K562 (cell line): ENCODE results near the gene DRP2. TPM values are rescaled to one million over a fixed set of nuclear protein-coding genes. Genes with fewer than 3 reads are reported as not detected.

Source experiments
- ATAC-seq: fragments of 200-7000 bp; cut with Tn5 transposase; 3 replicates; pipeline ENCODE4 v1.9.1; 2020; ENCODE audit warnings: moderate library complexity
- BruUV-seq: library from RNA; stranded (reverse); fragments of 400-500 nt; replicated peaks from 2 replicates; lab custom pipeline; 2021; lab: Mats Ljungman, UMichigan
- CTCF ChIA-PET: fragments of 300-600 bp; formaldehyde crosslinking; extraction: SDS; loops from one replicate; lab custom pipeline; 2021; ENCODE audit warnings: low intra/inter-chr PET ratio; lab: Yijun Ruan, JAX
- POLR2A ChIA-PET: fragments of 300-600, 350-650 bp; sonication (Branson Sonifier 250); formaldehyde crosslinking; extraction: SDS; loops from one replicate; lab custom pipeline; 2021; ENCODE audit warnings: antibody characterized with exemption, inconsistent platforms; lab: Yijun Ruan, JAX
- DNase-seq, 4 experiments: peaks; one replicate each; pipeline versions ENCODE4 v3.0.0 to v3.0.0-alpha.2; 2011 to 2018; ENCODE audit warnings: low spot score in 3 of 4, mixed read lengths in 3 of 4; ENCODE audit errors: extremely low read depth in 1 of 4
- FAIRE-seq: peaks from 2 replicates; lab custom pipeline; 2011; peaks lifted over from hg19 to GRCh38; lab: Jason Lieb, UNC
- H2AFZ ChIP-seq: 2 replicates; pipeline ENCODE4 v1.6.0; 2011; ENCODE audit warnings: low read depth, low read length, control low read depth, inconsistent platforms
- H3K27ac ChIP-seq: fragments of 200-600 bp; 3 replicates; pipeline ENCODE4 v1.8.0; 2011; ENCODE audit warnings: low read depth, mild to moderate bottlenecking, control low read depth, inconsistent platforms, low read length, moderate library complexity, mixed read lengths; ENCODE audit errors: extremely low read depth
- H3K27me3 ChIP-seq, 2 experiments: fragments of 300-600 bp in 1 of 2; 2 replicates in 1 of 2; 3 replicates in 1 of 2; pipeline versions ENCODE4 v1.6.0 to v1.8.0; 2011; ENCODE audit warnings: inconsistent platforms in 2 of 2, low read length in 2 of 2, mild to moderate bottlenecking in 1 of 2, mixed read lengths in 1 of 2, moderate library complexity in 1 of 2; ENCODE audit not compliant: control insufficient read depth in 2 of 2, insufficient read depth in 2 of 2
- H3K36me3 ChIP-seq: fragments of 300-600 bp; 3 replicates; pipeline ENCODE4 v1.8.0; 2011; ENCODE audit warnings: mild to moderate bottlenecking, low read length, inconsistent platforms; ENCODE audit not compliant: control insufficient read depth, insufficient read depth
- H3K4me1 ChIP-seq, 2 experiments: fragments of 200-600 bp in 1 of 2; replicated peaks in 1 of 2; 2 replicates in 1 of 2; 3 replicates in 1 of 2; pipeline versions ENCODE4 v1.5.1 to v1.8.0; 2011; ENCODE audit warnings: inconsistent platforms in 2 of 2, low read length in 2 of 2, mild to moderate bottlenecking in 1 of 2, mixed read lengths in 1 of 2, moderate library complexity in 1 of 2; ENCODE audit not compliant: control insufficient read depth in 2 of 2, insufficient read depth in 2 of 2
- H3K4me2 ChIP-seq: 2 replicates; pipeline ENCODE4 v1.6.1; 2011; ENCODE audit warnings: low read length, control low read depth, inconsistent platforms, mixed read lengths; ENCODE audit not compliant: insufficient read depth
- H3K4me3 ChIP-seq: fragments of 200-600 bp; sonication (generic), shearing (Covaris generic); 2 replicates; pipeline ENCODE4 v1.5.1; 2016; ENCODE audit warnings: control low read depth, inconsistent platforms
- H3K79me2 ChIP-seq: fragments of 200-600 bp; 3 replicates; pipeline ENCODE4 v1.8.0; 2011; ENCODE audit warnings: low read length, inconsistent platforms; ENCODE audit not compliant: control insufficient read depth, insufficient read depth
- H3K9ac ChIP-seq, 2 experiments: 2 replicates each; pipeline versions ENCODE4 v1.6.0 to v1.6.1; 2011; ENCODE audit warnings: low read depth in 2 of 2, low read length in 2 of 2, control low read depth in 1 of 2, inconsistent platforms in 1 of 2, mild to moderate bottlenecking in 1 of 2, mixed read lengths in 1 of 2; ENCODE audit not compliant: insufficient read depth in 1 of 2
- H3K9me1 ChIP-seq: one replicate; pipeline ENCODE4 v1.6.0; 2011; ENCODE audit warnings: inconsistent platforms, mild to moderate bottlenecking, low read length, moderate library complexity; ENCODE audit not compliant: control insufficient read depth, insufficient read depth
- H3K9me3 ChIP-seq: replicated peaks from 2 replicates; pipeline ENCODE4 v1.5.1; 2011; ENCODE audit warnings: low read depth, low read length, inconsistent platforms; ENCODE audit not compliant: control insufficient read depth, insufficient read depth
- H4K20me1 ChIP-seq: replicated peaks from 2 replicates; pipeline ENCODE4 v1.6.1; 2011; ENCODE audit warnings: low read length, inconsistent platforms, mixed read lengths; ENCODE audit not compliant: control insufficient read depth, insufficient read depth
- NFXL1 ChIP-seq: fragments of 450-650 bp; formaldehyde crosslinking; IDR thresholded peaks from 2 replicates; pipeline ENCODE4 v1.4.0; 2021; ENCODE audit warnings: mild to moderate bottlenecking
- TSC22D4 ChIP-seq: fragments of 450-650 bp; IDR thresholded peaks from 2 replicates; pipeline ENCODE4 v1.6.1; 2016; ENCODE audit warnings: missing genetic modification characterization, missing biosample characterization, control low read depth
- WGBS: fragments of 100-300 bp; shearing (Covaris generic); methylation state at CpG from one replicate; pipeline ENCODE4 v1.1.6; 2016; ENCODE audit warnings: low coverage, mixed read lengths; ENCODE audit not compliant: insufficient coverage; ENCODE audit errors: missing lambda C conversion rate; 5-methylcytosine and 5-hydroxymethylcytosine counted together
- in situ Hi-C: fragments of 300-500 bp; cut with MboI; formaldehyde crosslinking; loops from 4 replicates; pipeline ENCODE4 v1.15.0; 2018; ENCODE audit warnings: inconsistent platforms, mixed read lengths
- intact Hi-C: fragments of 100-400 bp; cut with micrococcal nuclease; formaldehyde crosslinking; loops from 2 replicates; pipeline ENCODE4 v1.14.2; 2022
- polyA plus RNA-seq, 8 experiments: library from polyadenylated mRNA; depleted of rRNA in 4 of 8; stranded (reverse) in 5 of 8; unstranded in 3 of 8; fragments of >200 nt; fragmentation: Nextera tagmentation in 2 of 8; fragmentation: Illumina TruSeq in 1 of 8; extraction: Ambion mirVana in 2 of 8; extraction: Trizol in 1 of 8; gene quantifications; 2 replicates each; pipeline versions ENCODE4 v1.2.1 to v1.2.3, GENCODE V29; 2011 to 2014; ENCODE audit warnings: inconsistent platforms in 1 of 8, missing spikeins in 1 of 8
- total RNA-seq, 7 experiments: library from RNA; depleted of rRNA in 6 of 7; stranded (reverse); fragments of >200 nt in 6 of 7; fragmentation: Illumina TruSeq in 2 of 7; extraction: Trizol in 2 of 7; gene quantifications; 2 replicates each; pipeline versions ENCODE4 v1.2.1 to v1.2.3, GENCODE V29; 2011 to 2021; ENCODE audit warnings: low replicate concordance in 1 of 7
- TF ChIP-seq, protein P1 (sequence below): fragments of 450-650 bp; IDR thresholded peaks from 2 replicates; pipeline ENCODE4 v1.6.1; 2016; ENCODE audit warnings: mild to moderate bottlenecking

The DRP2 gene
- total and polyA plus RNA-seq, 9 of the 15 experiments (the other 6 are each of a cell fraction or from before 2014, with no cell fraction given), result 0.01 to 0.30 (median 0.15) TPM

DNA sequence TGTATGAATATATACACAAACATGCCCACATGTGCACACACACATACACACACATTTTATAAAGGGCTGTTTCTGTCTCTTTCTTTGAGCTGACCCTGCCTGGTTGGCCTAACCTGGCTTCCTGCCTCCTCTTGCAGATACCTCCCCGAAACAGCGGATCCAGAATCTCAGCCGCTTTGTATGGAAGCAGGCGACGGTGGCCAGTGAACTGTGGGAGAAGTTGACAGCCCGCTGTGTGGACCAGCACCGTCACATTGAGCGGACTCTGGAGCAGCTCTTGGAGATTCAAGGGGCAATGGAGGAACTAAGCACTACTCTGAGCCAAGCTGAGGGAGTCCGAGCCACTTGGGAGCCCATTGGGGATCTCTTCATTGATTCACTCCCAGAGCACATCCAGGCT is 21.9 kb downstream of the DRP2 start (continued):
- TF ChIP-seq, protein P1, sequence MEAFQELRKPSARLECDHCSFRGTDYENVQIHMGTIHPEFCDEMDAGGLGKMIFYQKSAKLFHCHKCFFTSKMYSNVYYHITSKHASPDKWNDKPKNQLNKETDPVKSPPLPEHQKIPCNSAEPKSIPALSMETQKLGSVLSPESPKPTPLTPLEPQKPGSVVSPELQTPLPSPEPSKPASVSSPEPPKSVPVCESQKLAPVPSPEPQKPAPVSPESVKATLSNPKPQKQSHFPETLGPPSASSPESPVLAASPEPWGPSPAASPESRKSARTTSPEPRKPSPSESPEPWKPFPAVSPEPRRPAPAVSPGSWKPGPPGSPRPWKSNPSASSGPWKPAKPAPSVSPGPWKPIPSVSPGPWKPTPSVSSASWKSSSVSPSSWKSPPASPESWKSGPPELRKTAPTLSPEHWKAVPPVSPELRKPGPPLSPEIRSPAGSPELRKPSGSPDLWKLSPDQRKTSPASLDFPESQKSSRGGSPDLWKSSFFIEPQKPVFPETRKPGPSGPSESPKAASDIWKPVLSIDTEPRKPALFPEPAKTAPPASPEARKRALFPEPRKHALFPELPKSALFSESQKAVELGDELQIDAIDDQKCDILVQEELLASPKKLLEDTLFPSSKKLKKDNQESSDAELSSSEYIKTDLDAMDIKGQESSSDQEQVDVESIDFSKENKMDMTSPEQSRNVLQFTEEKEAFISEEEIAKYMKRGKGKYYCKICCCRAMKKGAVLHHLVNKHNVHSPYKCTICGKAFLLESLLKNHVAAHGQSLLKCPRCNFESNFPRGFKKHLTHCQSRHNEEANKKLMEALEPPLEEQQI, result no peak
- TF ChIP-seq TSC22D4 (tag), result no peak

DNA sequence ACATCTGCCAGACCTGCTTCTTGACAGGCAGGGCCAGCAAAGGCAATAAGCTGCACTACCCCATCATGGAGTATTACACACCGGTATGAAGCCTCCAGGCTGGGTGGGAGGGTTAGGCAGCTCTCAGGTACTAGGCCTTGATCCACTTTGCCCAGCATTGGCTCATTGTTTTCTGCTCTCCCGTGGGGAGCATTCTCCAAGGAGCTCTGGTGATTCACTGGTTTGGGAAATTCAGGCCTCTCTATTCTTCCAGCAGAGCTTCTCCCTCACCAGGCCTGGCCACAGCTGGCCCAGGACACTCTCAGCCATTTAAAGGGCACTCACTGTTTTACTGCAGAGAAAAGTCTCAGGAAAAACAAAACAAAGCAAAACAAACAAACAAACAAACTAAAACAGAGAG is 33.0 kb downstream of the DRP2 start:
- no peaks in the 10 kb centered on the region for H3K9me3 ChIP-seq
- DNase-seq (no peak), ATAC-seq (no peak), FAIRE-seq (no peak)
- H3K27me3 ChIP-seq, result peaks cover 0 to 18% of the 10 kb centered on the region in 2 experiments; a peak in 3 of 5 replicates
- no peak overlapping the region for H3K4me3 ChIP-seq
- H2AFZ ChIP-seq, result no peak overlapping the region
- no peaks in the 10 kb centered on the region for H3K4me1 ChIP-seq
- no TSS peak for BruUV-seq
- ChIA-PET POLR2A (no interaction called here), CTCF (no interaction called here)
- H3K9ac ChIP-seq, result no peak overlapping the region
- no peak overlapping the region for H3K4me2 ChIP-seq
- H3K9me1 ChIP-seq, result no peaks in the 10 kb centered on the region
- H4K20me1 ChIP-seq, result 0 out of 2 replicates have a peak, but pooled peaks cover 3% of the 10 kb centered on the region
- in situ Hi-C loops (loop anchor here (25.0 kb wide), 1 partner anchor 535 kb away; no protein-coding TSS in a partner anchor), intact Hi-C loops (no loop called here)
- no peak for TF ChIP-seq NFXL1 (CRISPR knock-in tag)
- no peaks in the 10 kb centered on the region for H3K36me3 ChIP-seq
- no peak overlapping the region for H3K27ac ChIP-seq
- 0% methylated on average over 2 of the region's 2 CpGs for WGBS
- no peaks in the 10 kb centered on the region for H3K79me2 ChIP-seq
